Measurements from ENCODE around the gene THRSP. TPM values are rescaled to one million over a fixed set of nuclear protein-coding genes. Genes with fewer than 3 reads are reported as not detected.

THRSP gene
- total and polyA plus RNA-seq, 2 experiments from 2014 or later, result not detected

- Histone ChIP-seq H3K79me2 (replicated peaks; ENCODE audit: insufficient read depth) (no peaks in the 10 kb centered on the region), H3K36me3 (ENCODE audit: insufficient read depth) (no peaks in the 10 kb centered on the region), H3K4me3 (no peak overlapping the region), H3F3A (replicated peaks; ENCODE audit: low read depth) (no peaks in the 10 kb centered on the region), H4K20me1 (replicated peaks; ENCODE audit: insufficient read depth) (no peaks in the 10 kb centered on the region), H3K27me3 (ENCODE audit: insufficient read depth) (no peaks in the 10 kb centered on the region), H3K4me1 (ENCODE audit: insufficient read depth) (peaks cover 3% of the 10 kb centered on the region), H3K27ac (ENCODE audit: low read depth) (no peak overlapping the region), H3K4me2 (no peak overlapping the region), H3K9me2 (ENCODE audit: insufficient read depth) (no peaks in the 10 kb centered on the region), H2AFZ (no peak overlapping the region; the same call in 1 of the 2 replicates)
- DNase-seq (ENCODE audit: low spot score) (no peak), ATAC-seq (no peak)
- Mint-ChIP-seq H3K9me3 (no peaks in the 10 kb centered on the region), H3K4me3 (no peak overlapping the region), H3K4me1 (peaks cover 15% of the 10 kb centered on the region), H3K27me3 (ENCODE audit: insufficient read depth, low read depth, poor library complexity) (peaks cover 4% of the 10 kb centered on the region), H3K27ac (no peak overlapping the region), H3K36me3 (ENCODE audit: low read depth) (no peaks in the 10 kb centered on the region)
- TF ChIP-seq POLR2AphosphoS5 (IDR thresholded peaks at IDR 0.05; ENCODE audit: low read depth), result no peak
- TF ChIP-seq ZNF462 (CRISPR knock-in tag; IDR thresholded peaks at IDR 0.05), result no peak
- no peak for TF ChIP-seq ZNF114 (CRISPR knock-in tag; IDR thresholded peaks at IDR 0.05)
Measured at GRCh38 chr11:78036313-78036712, 27.3 kb upstream of the THRSP start.

GRCh38 chr11:78037056-78037455 lies 26.6 kb upstream of the THRSP start:
- no peaks in the 10 kb centered on the region for H3K27me3 ChIP-seq (ENCODE audit: insufficient read depth)
- no peaks in the 10 kb centered on the region for H3F3A ChIP-seq (replicated peaks; ENCODE audit: low read depth)
- H2AFZ ChIP-seq, result no peak overlapping the region
- H4K20me1 ChIP-seq (replicated peaks; ENCODE audit: insufficient read depth), result no peaks in the 10 kb centered on the region
- H3K4me3 ChIP-seq, result no peak overlapping the region
- TF ChIP-seq CREB1 (CRISPR knock-in tag; IDR thresholded peaks at IDR 0.05; ENCODE audit: low read depth) (no peak), STAT1 (IDR thresholded peaks at IDR 0.05; ENCODE audit: unreplicated experiment) (no peak), ZNF331 (CRISPR knock-in tag; IDR thresholded peaks at IDR 0.05; ENCODE audit: low read depth) (no peak), ZNF462 (CRISPR knock-in tag; IDR thresholded peaks at IDR 0.05) (no peak)
- Mint-ChIP-seq H3K36me3 (ENCODE audit: low read depth) (no peaks in the 10 kb centered on the region), H3K4me1 (peaks cover 19% of the 10 kb centered on the region), H3K27me3 (ENCODE audit: insufficient read depth, low read depth, poor library complexity) (peaks cover 4% of the 10 kb centered on the region), H3K9me3 (no peaks in the 10 kb centered on the region), H3K4me3 (no peak overlapping the region), H3K27ac (no peak overlapping the region)
- H3K36me3 ChIP-seq (ENCODE audit: insufficient read depth), result no peaks in the 10 kb centered on the region
- H3K4me2 ChIP-seq, result no peak overlapping the region
- ATAC-seq (no peak), DNase-seq (ENCODE audit: low spot score) (no peak)
- no peaks in the 10 kb centered on the region for H3K79me2 ChIP-seq (replicated peaks; ENCODE audit: insufficient read depth)
- peaks cover 5% of the 10 kb centered on the region; the same call in 1 of the 2 replicates for H3K9me2 ChIP-seq (ENCODE audit: insufficient read depth)
- no peak overlapping the region for H3K27ac ChIP-seq (ENCODE audit: low read depth)
- peaks cover 3% of the 10 kb centered on the region for H3K4me1 ChIP-seq (ENCODE audit: insufficient read depth)
